SKM-1 treated with dmso at 0.1 percent for 144 hours (cell line): ENCODE results near the gene RBM10.

ENCODE experiments used
- DNase-seq: peaks from one replicate; lab custom pipeline; 2025; ENCODE audit not compliant: unreplicated experiment; lab: John Stamatoyannopoulos, UW

The RBM10 gene

GRCh38 chrX:47146936-47147859 is 2.2 kb downstream of the RBM10 start:
- DNase-seq = no peak

GRCh38 chrX:47148946-47149345 is 3.9 kb downstream of the RBM10 start:
- DNase-seq = no peak

DNA sequence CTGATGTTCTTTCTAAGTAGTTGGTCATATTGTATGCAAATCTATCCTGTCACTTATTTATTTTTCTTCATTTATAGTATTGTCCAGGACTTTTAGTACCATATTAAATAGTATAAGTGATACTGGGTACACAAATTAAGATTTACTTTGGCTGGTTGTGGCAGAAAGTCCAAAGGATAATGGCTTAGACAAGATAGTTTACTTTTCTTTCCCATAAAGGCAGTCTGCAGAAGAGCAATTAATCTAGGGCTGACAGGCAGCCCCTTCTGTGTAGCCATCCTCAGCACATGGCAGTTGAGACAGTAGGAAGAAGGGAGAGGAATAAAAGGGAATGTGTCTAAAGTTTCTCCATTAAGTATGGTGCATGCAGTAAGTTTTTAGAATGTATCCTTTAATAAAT is 6.4 kb downstream of the RBM10 start:
- no peak for DNase-seq

GRCh38 chrX:47156611-47157520 is 11.8 kb downstream of the RBM10 start:
- no peak for DNase-seq

GRCh38 chrX:47158131-47158530 is 13.1 kb downstream of the RBM10 start:
- DNase-seq = no peak

GRCh38 chrX:47158781-47159180 is 13.8 kb downstream of the RBM10 start:
- DNase-seq = no peak

GRCh38 chrX:47160781-47161180 is 15.8 kb downstream of the RBM10 start:
- no peak for DNase-seq

DNA sequence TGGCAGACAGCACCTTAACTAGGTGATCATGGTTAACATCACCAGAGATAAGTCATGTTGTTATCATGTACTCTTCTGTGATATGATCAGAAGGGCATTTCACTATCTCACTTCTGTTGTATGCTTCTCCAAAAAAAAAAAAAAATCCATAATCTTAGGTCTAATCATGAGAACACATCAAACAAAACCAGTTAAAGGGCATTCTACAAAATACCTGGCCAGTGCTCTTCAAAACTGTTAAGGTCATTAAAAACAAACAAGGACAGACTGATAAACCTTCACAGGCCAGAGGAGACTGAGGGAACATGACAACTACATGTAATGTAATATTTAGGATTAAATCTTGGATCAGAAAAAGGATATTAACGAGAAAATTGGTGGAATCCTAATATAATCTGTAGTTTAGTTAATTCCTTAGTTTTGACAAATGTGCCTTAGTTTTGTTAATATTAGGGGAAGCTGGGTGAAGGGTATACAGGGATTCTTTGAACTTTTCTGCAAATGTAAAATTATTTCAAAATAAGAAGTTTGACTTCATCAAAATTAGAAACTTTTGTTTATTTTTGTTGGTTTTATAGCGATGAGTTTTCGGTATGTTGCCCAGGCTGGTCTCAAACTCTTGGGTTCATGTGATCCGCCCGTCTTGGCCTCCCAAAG is 18.0 kb downstream of the RBM10 start:
- no peak for DNase-seq

GRCh38 chrX:47164420-47164819 is 19.4 kb downstream of the RBM10 start:
- no peak for DNase-seq

DNA sequence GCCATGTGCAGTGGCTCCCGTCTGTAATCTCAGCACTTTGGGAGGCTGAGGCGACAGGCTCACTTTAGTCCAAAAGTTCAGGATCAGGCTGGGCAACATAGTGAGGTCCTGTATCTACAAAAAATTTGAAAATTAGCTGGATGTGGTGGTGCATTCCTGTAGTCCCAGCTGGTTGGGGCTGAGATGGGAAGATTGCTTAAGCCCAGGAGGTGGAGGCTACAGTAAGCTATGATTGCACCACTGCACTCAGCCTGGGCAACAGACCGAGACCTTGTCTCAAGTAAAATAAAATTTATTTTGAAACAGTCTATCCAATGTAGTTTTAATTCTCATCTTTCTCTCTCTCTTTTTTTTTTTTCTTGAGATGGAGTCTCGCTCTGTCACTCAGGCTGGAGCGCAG is 21.1 kb downstream of the RBM10 start:
- DNase-seq = no peak

DNA sequence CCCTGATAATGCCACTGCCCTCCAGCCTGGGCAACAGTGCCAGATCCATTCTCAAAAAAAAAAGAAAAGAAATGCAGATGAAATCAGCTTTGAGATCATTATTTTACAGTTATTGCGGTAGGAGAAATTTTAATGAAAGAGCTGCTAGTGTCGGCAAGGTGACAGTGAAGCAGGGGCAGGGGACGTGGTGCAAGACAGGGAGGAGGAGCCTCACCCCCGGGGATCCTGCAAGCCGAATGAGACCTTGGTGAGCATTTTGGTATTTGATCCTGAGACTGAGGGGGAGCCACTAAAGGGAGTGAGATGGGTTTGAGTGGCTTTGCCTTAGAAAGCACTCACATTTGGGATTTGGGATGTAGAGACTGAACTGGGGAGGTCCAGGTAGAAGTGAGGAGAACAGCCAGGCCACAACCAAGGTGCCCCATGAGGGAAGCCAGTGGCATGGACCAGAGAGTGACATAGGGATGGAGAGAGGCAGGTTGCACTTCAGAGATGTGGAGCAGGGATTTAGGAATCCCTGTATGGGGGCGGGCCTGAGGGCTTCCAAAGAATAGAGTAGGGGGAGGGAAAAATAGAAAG is 23.6 kb downstream of the RBM10 start:
- no peak for DNase-seq

DNA sequence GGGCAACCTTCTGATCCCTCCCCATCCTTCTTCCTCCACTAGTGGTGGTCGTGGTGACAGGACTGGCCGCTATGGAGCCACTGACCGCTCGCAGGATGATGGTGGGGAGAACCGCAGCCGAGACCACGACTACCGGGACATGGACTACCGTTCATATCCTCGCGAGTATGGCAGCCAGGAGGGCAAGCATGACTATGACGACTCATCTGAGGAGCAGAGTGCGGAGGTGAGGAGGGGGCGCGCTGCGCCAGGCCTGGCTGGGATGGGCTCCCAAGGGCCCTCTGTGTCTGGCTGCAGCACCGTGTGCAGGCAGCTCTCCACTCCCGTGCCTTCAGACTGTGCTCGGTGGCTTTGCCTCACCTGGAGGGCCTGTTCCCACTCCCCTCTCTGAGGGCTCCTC is 24.3 kb downstream of the RBM10 start:
- DNase-seq = no peak

DNA sequence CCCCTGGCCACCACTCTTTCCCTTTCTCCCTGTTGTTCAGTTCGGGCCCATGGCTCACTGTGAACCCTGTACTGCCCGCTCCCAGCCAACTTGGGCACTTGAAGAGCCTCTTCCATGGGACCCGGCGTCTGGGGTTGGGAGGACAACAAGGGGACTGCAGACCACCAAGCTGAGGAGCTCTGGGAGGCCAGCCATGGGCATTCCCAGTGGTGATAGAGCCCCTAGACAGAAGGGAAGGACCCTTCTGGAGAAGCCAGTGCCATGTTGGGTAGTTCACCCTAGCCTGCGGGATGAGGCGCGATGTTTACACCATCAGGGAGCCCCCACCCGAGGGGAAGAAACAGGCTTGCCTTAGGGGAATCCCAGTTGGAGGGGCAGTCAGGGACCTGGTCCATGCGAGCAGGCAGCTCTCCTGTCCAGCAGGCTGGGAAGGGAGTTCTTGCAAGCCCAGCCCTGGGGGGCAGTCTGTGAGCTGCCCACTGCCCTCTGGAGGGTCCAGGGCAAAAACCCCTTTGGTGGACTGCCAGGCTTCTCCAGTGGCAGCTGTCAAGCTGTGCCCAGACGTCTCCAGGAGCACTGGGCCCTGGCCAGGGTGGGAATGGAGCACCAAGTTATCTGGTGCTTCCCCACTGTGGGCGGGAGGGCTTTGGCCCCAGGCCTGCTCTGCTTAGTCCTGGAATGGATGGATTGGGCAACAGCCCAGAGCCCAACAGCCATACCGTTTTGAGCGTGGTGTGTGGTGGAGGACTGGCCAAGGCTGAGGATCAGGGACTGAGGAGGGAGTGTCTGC is 24.9 kb downstream of the RBM10 start:
- DNase-seq = no peak

DNA sequence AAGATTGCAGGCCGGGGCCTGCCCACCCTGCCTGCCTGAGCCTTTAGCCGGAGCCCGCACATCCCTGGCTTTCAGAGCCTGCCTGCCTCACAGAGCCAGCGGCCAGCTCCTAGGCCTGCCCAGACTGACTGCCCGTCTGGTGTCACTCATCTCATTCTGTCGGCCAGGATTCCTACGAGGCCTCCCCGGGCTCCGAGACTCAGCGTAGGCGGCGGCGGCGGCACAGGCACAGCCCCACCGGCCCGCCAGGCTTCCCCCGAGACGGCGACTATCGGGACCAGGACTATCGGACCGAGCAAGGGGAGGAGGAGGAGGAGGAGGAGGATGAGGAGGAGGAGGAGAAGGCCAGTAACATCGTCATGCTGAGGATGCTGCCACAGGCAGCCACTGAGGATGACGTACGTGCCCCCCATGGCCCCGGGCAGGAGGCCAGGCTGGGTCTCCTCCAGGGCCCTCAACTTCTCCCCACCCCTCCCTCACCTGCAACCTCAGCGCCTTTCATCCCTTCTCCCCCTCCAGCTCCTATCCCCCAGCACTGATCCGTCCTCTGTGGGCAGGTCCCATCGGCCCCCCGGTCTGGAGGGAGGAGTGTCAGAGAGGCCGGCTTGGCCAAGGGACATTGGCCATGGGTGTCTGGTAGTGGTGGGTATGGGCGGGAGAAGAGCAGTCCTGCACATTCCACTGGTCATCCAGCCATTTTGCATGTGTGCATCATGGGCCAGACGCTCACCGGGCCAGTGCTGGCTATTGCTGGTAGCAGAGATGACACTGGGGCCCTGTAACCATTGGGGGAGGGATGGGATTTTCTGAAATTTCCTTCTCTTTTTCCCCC is 26.1 kb downstream of the RBM10 start:
- no peak for DNase-seq

- no peak for DNase-seq
Observed at GRCh38 chrX:47171996-47172395, 27.0 kb downstream of the RBM10 start.

DNA sequence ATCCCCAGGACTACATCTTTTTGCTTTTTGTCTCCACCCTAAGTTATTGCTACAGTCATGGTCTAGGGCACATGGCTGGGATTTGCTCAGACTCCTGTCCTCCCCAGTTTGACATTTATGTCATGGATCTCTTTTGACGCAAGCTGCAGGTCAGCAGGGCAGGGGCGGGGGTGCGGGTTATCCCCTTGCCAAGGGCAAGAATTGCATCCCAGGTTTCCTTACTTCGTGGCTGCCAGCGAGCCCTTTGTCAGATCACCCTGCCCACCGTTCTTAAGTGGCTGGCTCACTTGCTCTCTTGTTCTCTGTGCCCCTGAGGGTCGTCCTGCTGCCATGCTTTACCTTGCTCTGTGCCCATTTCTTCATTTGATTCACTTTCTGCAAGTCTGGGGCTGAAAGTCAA is 27.5 kb downstream of the RBM10 start:
- DNase-seq = no peak

GRCh38 chrX:47172971-47173792 is 28.2 kb downstream of the RBM10 start:
- no peak for DNase-seq

DNA sequence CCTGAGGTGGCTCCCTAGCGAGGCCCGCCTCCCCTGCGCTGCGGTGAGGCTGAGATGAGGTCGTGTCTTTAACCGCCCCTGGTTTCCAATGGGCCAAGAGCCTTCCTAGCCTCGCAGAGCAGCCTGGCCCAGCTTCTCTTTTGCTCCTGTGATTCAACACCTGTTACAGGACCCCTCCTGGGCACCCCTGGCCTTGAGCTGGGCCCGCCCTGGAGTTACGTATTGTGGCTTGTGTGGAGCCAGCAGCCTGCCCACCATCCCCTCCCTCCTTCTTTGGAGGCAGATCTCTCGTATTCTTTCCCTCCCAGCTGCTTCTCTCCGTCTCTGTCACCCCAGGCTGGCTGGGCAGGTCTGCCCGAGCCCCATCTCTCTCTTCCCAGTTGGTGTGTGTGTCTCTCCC is 29.4 kb downstream of the RBM10 start:
- DNase-seq = no peak
